ENCODE measurements around the gene KMT2E. TPM values are rescaled to one million over a fixed set of nuclear protein-coding genes. Genes with fewer than 3 reads are reported as not detected.
"Not testable (repeated sequence)": the region's sequence is repeated elsewhere in the genome, so short reads cannot be mapped to it uniquely, and the experiment has no call there.

KMT2E gene, protein sequence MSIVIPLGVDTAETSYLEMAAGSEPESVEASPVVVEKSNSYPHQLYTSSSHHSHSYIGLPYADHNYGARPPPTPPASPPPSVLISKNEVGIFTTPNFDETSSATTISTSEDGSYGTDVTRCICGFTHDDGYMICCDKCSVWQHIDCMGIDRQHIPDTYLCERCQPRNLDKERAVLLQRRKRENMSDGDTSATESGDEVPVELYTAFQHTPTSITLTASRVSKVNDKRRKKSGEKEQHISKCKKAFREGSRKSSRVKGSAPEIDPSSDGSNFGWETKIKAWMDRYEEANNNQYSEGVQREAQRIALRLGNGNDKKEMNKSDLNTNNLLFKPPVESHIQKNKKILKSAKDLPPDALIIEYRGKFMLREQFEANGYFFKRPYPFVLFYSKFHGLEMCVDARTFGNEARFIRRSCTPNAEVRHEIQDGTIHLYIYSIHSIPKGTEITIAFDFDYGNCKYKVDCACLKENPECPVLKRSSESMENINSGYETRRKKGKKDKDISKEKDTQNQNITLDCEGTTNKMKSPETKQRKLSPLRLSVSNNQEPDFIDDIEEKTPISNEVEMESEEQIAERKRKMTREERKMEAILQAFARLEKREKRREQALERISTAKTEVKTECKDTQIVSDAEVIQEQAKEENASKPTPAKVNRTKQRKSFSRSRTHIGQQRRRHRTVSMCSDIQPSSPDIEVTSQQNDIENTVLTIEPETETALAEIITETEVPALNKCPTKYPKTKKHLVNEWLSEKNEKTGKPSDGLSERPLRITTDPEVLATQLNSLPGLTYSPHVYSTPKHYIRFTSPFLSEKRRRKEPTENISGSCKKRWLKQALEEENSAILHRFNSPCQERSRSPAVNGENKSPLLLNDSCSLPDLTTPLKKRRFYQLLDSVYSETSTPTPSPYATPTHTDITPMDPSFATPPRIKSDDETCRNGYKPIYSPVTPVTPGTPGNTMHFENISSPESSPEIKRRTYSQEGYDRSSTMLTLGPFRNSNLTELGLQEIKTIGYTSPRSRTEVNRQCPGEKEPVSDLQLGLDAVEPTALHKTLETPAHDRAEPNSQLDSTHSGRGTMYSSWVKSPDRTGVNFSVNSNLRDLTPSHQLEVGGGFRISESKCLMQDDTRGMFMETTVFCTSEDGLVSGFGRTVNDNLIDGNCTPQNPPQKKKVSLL (N-terminal part only)
- total RNA-seq: 90.4 and 146 TPM in 2 replicates

DNA sequence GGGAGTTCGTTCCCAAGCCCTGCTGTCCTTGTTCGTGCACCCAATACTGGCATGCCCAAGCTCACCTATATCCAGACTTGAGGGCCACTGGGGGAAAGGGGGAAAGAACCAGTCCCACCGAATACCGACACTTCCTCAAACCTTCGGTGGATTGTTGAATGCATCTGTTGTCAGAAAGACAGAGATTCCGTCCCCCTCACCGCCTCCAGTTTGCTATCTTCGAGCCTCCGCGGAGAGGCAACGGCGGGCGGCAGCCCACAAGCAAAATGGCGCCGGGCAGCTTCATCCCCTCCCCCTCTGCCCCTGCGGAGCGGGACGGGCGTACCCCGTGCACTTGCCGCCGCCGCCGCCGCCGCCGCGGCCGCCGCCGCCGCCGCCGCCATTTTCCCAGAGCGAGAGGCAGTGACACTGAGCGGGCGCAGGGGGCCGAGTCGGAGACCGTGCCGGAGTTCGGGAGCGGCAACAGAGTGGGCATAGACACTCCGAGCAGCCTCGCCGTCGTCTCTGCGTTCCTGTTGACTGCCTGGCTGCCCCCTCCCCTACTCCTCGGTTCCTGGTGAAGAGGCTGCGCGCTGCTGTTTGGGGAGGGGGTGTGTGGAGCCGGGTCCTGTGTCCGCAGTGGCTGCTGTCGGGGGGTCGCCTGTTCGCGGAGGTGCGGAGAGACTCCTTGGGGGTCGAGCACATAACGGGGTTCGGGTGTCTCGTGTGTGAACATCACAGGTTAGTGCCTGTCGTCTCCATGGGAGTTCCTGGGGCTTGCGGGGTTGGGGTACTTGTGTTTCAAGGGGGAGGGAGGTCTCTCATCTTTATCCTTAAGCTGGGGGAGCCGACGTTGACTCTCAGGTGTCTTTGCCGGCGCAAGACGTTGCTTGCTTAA is at the start of gene KMT2E:
Gene KMT2E (plus strand): TSS at position 390 of the 877 bp plus-strand sequence. CDS start 26,748 bp downstream, outside the sequence.
- peak; percentile 84 to 91 for DNase-seq (ENCODE audit: low read depth in 2 of 2)

GRCh38 chr7:104964626-104965236 is 49.3 kb upstream of the KMT2E start:
- DNase-seq (ENCODE audit: low read depth in 2 of 2): peak in 1 of 2 donors; percentile 55

DNA sequence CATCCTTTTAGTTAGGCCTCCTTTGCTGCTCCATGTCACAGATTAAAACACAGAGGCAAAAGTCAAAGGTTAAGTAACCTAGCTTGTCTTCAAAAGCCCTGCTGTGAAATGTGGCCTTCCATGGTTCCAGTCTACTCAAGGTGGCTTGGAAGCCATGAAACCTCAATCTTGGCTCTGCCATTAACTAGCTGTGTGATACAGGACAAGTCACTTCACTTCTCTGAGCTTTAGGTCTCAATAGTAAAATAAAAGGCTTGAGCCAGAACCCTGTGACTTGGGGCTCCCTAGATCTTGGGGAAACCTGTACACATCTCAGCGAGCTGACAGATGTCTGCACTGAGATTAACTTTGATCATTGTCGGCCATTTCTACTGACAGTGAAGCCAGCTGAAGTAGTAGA is 48.0 kb upstream of the KMT2E start:
- DNase-seq (ENCODE audit: low read depth in 2 of 2): no peak

GRCh38 chr7:104967088-104967487 is 46.9 kb upstream of the KMT2E start:
- no peak for DNase-seq (ENCODE audit: low read depth in 2 of 2)

DNA sequence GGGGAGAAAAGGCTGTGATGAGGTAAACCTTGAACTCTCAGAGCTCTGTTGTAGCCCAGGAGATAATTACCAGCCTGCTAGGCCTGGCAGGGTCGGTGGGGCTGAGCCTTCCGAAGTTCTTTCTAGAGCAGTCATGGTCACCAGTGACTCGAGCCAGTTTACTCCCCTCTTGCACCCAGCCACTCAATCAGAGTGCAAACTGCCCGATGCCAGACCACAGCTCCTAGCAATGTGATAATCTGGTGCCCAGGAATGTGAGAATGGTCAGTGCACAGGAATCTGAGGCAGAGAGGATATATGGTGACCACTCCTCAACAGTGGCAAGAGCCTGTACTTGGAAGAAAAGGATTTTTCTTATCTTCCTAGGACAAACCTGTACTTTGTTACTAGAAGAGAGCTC is 46.4 kb upstream of the KMT2E start:
- no peak for DNase-seq (ENCODE audit: low read depth in 2 of 2)

GRCh38 chr7:104968648-104969047 is 45.4 kb upstream of the KMT2E start:
- peak in 1 of 2 donors; percentile 69 for DNase-seq (ENCODE audit: low read depth in 2 of 2)

DNA sequence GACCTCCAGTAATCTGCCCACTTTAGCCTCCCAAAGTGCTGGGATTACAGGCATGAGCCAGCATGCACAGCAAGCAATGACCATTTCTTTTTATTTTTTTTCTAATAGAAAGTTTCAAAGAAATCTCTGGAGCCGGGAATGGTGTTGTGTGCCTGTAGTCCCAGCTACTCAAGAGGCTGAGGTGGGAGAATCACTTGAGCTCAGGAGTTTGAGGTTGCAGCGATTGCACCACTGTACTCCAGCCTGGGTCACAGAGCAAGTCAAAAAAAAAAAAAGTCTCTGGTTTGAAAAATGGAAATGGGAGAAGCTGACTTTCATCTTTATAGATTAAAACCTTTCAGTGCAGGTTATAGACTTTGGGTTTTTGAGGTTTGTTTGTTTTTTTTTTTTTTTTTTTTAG is 44.8 kb upstream of the KMT2E start:
- no peak for DNase-seq (ENCODE audit: low read depth in 2 of 2)

- peak; percentile 39 to 93 for DNase-seq (ENCODE audit: low read depth in 2 of 2)
These were observed 42.5 kb upstream of the KMT2E start for GRCh38 chr7:104971290-104972071.

DNA sequence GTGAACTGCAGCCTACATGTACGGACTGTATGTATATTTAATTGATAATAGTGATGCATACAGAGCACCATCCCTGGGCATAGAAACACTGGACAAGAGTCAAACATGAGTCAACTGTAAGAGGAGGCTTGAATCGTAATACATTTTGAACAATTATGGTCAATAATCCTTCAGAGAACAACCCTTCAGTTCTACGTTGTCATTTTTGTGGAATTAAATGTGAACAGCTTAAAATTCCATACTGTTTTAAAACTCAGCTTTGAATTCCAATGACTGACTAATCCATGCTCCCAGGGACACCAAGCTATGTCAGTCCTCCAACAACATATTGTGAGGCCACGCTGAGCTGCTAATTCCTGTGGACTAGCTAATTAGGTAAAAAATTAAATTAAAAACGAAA is 41.5 kb upstream of the KMT2E start:
- no peak for DNase-seq (ENCODE audit: low read depth in 2 of 2)

- no peak for DNase-seq (ENCODE audit: low read depth in 2 of 2)
These were observed 40.8 kb upstream of the KMT2E start for GRCh38 chr7:104973227-104973626.

DNA sequence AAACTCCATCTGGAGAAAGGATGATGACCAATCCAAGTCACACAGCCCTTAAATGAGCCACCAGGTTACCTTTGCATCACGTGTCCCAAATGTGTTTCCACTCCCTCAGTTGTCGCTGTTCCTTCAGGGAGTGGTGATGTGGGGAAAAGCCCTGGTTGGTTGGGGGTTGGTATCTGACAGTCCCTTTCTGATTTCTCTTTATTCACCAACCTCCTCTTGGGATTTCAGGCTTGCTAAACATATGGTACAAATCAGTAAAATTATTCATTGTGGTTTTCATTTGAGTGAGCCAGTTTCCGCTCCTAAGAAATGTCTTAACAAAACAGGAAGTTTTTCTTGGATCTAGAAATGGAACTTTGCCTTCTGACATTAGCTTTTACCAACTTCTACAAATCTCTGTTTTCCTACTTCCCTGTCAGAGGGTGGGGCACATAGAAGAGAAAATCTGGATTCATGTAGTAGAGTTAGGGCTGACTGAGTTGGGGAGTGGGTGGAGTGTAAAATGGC is 40.0 kb upstream of the KMT2E start:
- DNase-seq (ENCODE audit: low read depth in 2 of 2): peak; percentile 60 to 93

- DNase-seq (ENCODE audit: low read depth in 2 of 2): not testable (repeated sequence)
These were observed 38.5 kb upstream of the KMT2E start for GRCh38 chr7:104975553-104975952.

GRCh38 chr7:104976966-104977636 is 36.9 kb upstream of the KMT2E start:
- peak in 1 of 2 donors; percentile 46 for DNase-seq (ENCODE audit: low read depth in 2 of 2)

DNA sequence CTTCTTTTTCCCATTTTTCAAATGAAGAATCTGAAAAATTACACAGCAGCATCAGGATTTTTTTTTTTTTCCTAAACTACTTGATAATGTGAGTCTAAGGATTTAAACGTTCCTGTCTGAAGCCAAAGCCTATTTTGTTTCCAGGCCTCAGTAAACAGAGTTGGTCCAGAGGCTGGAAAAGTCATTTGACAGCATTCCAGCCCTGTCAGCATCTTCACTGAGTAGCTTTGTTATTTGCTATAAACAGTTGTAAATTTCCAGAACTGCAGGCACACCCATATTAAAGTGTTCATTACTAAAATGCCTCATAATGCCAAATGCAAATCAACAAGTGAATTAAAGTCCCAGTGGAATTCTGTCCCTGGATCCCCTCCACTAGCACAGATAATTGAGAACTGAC is 35.5 kb upstream of the KMT2E start:
- DNase-seq (ENCODE audit: low read depth in 2 of 2): peak in 1 of 2 donors; percentile 75

DNA sequence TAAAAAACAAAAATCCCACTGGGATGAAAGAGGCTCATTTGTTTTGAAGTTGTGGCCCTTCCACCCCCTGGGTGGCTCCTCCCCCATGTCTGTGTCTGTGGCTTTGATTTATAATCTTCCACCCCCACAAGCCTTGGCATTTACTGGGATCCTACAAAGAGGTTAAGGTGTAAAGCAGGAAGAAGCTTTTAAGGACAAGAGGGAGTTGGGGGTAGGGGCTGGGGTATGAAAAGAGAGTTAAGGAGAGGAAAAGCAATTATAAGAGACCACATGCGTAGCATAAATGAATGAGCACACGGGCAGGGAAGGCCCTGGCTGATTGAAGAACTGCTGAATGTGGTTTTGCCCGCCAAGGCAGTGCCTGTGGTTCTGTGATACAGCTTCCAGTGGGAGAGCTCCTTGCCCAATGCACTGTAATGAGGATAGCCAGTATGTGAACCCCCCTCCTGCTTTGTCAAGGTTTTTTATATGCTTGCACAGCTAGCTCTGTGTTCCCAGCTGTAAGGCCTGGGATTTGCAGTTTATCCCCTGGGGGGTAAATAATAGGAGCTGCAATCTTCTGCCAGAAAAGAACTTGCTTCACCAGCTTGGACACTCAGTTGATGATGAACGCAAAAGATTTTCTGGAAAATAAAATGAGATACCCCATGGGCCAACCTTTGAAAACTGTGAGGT is 34.7 kb upstream of the KMT2E start:
- peak in 1 of 2 donors; percentile 39 for DNase-seq (ENCODE audit: low read depth in 2 of 2)

- peak in 1 of 2 donors; percentile 70 for DNase-seq (ENCODE audit: low read depth in 2 of 2)
These were observed 33.6 kb upstream of the KMT2E start for GRCh38 chr7:104980440-104980839.

GRCh38 chr7:104980841-104981671 is 32.9 kb upstream of the KMT2E start:
- DNase-seq (ENCODE audit: low read depth in 2 of 2): peak; percentile 75 to 84
